Choroid plexus epithelial cell (primary cell): Measurements from ENCODE around the gene SOAT1.

Experiments used
- DNase-seq: peaks from one replicate; pipeline ENCODE4 v3.0.0-alpha.2; 2010; ENCODE audit warnings: low read depth
- H3K4me3 ChIP-seq: 2 replicates; pipeline ENCODE4 v1.5.1; 2011; ENCODE audit warnings: low read depth, mild to moderate bottlenecking, control low read depth, low read length, moderate library complexity
- TF ChIP-seq, protein P1 (sequence below): conservative IDR thresholded peaks from 2 replicates; pipeline ENCODE4 v1.5.1; 2011; ENCODE audit warnings: low read depth, mild to moderate bottlenecking, control low read depth, inconsistent platforms, low read length, moderate library complexity

SOAT1 gene

DNA sequence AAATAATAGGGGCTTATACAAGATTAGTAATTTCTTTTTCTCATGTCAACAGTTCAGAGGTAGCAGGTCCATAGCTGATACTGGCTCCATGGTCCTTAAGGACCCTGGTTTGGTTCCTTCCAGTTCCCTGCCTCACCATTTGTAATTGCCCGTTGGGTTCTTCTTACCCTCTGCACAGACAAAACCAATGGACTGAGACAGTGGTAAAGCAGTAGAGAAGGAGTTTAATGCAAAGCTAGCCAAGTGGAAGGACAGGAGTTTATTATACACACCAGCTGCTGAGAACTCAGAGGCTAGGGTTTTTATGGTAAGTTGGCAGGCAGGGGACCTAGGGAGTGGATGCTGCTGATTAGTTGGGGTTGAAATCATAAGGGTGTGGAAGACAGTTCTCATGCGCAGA is 36.3 kb downstream of the SOAT1 start:
- H3K4me3 ChIP-seq, result no peak overlapping the region
- no peak for DNase-seq
- TF ChIP-seq, protein P1, sequence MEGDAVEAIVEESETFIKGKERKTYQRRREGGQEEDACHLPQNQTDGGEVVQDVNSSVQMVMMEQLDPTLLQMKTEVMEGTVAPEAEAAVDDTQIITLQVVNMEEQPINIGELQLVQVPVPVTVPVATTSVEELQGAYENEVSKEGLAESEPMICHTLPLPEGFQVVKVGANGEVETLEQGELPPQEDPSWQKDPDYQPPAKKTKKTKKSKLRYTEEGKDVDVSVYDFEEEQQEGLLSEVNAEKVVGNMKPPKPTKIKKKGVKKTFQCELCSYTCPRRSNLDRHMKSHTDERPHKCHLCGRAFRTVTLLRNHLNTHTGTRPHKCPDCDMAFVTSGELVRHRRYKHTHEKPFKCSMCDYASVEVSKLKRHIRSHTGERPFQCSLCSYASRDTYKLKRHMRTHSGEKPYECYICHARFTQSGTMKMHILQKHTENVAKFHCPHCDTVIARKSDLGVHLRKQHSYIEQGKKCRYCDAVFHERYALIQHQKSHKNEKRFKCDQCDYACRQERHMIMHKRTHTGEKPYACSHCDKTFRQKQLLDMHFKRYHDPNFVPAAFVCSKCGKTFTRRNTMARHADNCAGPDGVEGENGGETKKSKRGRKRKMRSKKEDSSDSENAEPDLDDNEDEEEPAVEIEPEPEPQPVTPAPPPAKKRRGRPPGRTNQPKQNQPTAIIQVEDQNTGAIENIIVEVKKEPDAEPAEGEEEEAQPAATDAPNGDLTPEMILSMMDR, result no peak

DNA sequence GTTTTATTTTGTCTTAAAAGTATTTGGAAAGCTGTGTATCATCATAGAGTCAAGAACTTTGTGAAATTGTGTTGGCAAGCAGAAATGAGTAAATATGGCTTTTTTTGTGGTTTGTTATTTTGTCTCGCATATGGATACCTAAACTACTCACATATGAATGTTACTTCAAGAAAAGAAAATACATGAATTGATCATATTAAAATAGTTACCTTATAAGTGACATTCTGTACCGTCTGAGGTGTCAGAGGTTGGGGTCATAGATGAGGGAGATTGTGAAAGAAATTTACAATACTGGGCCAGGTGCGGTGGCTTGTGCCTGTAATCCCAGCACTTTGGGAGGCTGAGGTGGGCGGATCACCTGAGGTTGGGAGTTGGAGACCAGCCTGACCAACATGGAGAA is 40.8 kb downstream of the SOAT1 start:
- TF ChIP-seq, protein P1, result no peak
- no peak overlapping the region for H3K4me3 ChIP-seq

DNA sequence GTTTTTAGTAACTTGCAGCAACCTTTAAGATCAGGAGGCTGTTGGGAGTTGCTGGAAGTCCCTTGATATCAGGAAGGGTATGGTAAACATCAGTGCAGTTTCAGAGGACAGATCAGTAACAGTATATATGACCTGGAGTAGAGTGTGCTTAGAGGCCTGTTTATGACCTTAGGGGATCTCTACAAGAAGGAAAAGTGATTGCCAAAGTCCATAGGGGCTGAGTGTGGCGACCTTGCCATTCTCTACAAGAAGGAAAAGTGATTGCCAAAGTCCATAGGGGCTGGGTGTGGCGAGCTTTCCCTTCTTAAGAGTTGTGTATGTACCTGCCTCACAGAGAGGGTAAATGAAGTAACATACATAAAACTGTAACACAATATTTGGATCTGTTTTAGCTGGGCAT is 43.7 kb downstream of the SOAT1 start:
- no peak for DNase-seq
- H3K4me3 ChIP-seq, result no peak overlapping the region
- TF ChIP-seq, protein P1, result no peak

More for the DNA sequence above, 40.8 kb downstream of the SOAT1 start:
- no peak for DNase-seq

DNA sequence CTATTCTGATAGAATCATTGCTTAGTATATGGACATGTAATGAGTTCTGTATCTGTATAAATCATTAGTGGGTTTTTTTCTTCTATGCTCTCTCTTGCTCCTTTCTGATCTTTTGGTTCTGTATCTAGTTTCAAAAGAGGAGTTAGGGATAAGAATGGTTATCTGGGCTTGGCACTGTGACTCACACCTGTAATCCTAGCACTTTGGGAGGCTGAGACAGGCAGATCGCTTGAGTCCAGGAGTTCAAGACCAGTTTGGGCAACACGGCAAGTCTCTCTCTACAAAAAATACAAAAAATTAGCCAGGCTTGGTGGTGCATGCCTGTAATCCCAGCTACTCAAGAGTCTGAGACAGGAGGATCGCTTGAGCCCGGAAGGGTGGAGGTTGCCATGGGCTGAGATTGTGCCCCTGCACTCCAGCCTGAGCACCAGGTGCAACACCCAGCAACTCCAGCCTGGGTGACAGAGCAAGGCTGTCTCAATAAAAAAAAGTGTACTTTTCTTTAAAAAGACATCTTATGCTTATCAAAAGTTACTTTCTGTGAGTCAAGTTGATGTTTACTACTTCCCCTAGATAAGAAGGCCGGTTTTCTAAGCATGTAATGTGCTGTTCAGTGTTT is 44.5 kb downstream of the SOAT1 start:
- TF ChIP-seq, protein P1, result no peak
- H3K4me3 ChIP-seq, result no peak overlapping the region
- DNase-seq, result no peak

DNA sequence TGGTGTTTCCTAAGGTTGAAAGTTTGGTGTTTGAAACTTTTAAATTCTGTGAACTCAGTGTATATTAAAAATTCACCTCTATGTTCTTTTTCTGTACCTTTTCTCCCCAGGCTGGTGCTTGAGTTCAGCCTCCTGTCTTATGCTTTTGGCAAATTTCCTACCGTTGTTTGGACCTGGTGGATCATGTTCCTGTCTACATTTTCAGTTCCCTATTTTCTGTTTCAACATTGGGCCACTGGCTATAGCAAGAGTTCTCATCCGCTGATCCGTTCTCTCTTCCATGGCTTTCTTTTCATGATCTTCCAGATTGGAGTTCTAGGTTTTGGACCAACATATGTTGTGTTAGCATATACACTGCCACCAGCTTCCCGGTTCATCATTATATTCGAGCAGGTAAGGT is 47.3 kb downstream of the SOAT1 start:
- DNase-seq, result no peak
- no peak overlapping the region for H3K4me3 ChIP-seq
- TF ChIP-seq, protein P1, result no peak

DNA sequence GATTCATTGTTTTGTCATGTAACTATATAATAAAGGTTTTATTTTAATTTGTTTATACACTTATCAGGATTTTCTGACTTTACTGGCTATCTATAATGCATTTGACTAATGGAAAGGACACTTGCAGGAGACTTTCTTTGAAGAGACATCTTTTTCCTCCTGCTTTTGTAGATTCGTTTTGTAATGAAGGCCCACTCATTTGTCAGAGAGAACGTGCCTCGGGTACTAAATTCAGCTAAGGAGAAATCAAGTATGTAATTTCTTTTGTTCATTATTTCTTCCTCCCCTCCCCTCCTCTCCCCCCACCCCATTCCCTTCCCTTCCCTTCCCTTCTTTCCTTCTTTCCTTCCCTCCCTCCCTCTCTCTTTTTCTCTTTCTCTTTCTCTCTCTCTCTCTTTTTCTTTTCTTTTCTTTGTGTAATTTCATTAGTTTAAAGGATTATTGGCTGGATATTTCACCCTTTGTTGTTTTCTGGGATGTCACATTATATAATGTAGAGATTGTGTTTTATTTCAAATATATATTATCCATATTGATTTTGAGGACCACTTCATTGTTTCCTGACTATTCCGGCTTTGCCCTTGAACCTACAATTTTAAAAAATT is 48.4 kb downstream of the SOAT1 start:
- TF ChIP-seq, protein P1, result no peak
- no peak overlapping the region for H3K4me3 ChIP-seq
- no peak for DNase-seq
